ENCODE measurements around the gene TNFRSF14. TPM values are rescaled to one million over a fixed set of nuclear protein-coding genes. Genes with fewer than 3 reads are reported as not detected.

The TNFRSF14 gene
- total RNA-seq (2016; rRNA removed; fragmentation: Illumina TruSeq; extraction: Trizol) (6.2 and 11.9 TPM in 2 replicates), polyA plus RNA-seq (2011; rRNA removed) (49.9 and 70.7 TPM in 2 replicates), polyA minus RNA-seq (2011; rRNA and poly(A)+ RNA removed; ENCODE audit: low replicate concordance) (0.61 and 40.6 TPM in 2 replicates), Bru-seq, nascent RNA (percentile 44 among the genes with signal in this experiment), BruChase-seq, experiment 1, labeled RNA remaining after a 6-hour chase (percentile 55 among the genes with signal in this experiment), BruChase-seq, experiment 2, labeled RNA remaining after a 2-hour chase (percentile 45 among the genes with signal in this experiment)
- 7.1 and 8.0 TPM in 2 replicates for total RNA-seq (2016; cell fraction: cytosol; rRNA removed; fragmentation: Illumina TruSeq; extraction: Trizol; ENCODE audit: low read depth)
- total RNA-seq (2016; cell fraction: insoluble cytoplasmic fraction; rRNA removed; fragmentation: Illumina TruSeq; extraction: Trizol), result 5.5 and 13.2 TPM in 2 replicates
- 10.5 and 12.4 TPM in 2 replicates for total RNA-seq (2016; cell fraction: membrane; rRNA removed; fragmentation: Illumina TruSeq; extraction: Trizol)
- total RNA-seq (2016; cell fraction: nucleus; rRNA removed; fragmentation: Illumina TruSeq; extraction: Trizol), result 11.2 and 11.3 TPM in 2 replicates
- polyA plus RNA-seq (2011; cell fraction: cytosol; rRNA removed), result 24.2 and 35.1 TPM in 2 replicates
- 534 and 601 TPM in 2 replicates for polyA plus RNA-seq (2011; cell fraction: nucleus; rRNA removed)
- 20.3 and 22.1 TPM in 2 replicates for polyA plus RNA-seq (2012)
- polyA plus RNA-seq (2016; cell fraction: cytosol; fragmentation: Illumina TruSeq; extraction: Trizol; ENCODE audit: low read depth), result 6.2 and 6.4 TPM in 2 replicates
- 5.6 and 7.2 TPM in 2 replicates for polyA plus RNA-seq (2016; cell fraction: insoluble cytoplasmic fraction; fragmentation: Illumina TruSeq; extraction: Trizol; ENCODE audit: low read depth)
- polyA plus RNA-seq (2016; cell fraction: membrane; fragmentation: Illumina TruSeq; extraction: Trizol; ENCODE audit: low read depth), result 9.0 and 10.4 TPM in 2 replicates
- 35.7 and 39.2 TPM in 2 replicates for polyA plus RNA-seq (2016; cell fraction: nucleus; fragmentation: Illumina TruSeq; extraction: Trizol; ENCODE audit: insufficient read depth, low read depth)
- 12.6 and 13.8 TPM in 2 replicates for polyA minus RNA-seq (2011; cell fraction: cytosol; rRNA and poly(A)+ RNA removed)
- 32.2 and 34.3 TPM in 2 replicates for polyA minus RNA-seq (2011; cell fraction: nucleus; rRNA and poly(A)+ RNA removed)
- long read RNA-seq, experiment 1, transcript TNFRSF14-201 (8 exons, 1,707 nt), result major isoform, 9 of 20 reads
- long read RNA-seq, experiment 1, partial matches to known transcripts, result 1 of 20 reads
- long read RNA-seq, experiment 1, other reads (novel, unspliced or antisense), result 10 of 20 reads
- long read RNA-seq, experiment 2, transcript TNFRSF14-201 (8 exons, 1,707 nt), result major isoform, 7 of 21 reads
- long read RNA-seq, experiment 2, partial matches to known transcripts, result 5 of 21 reads
- long read RNA-seq, experiment 2, other reads (novel, unspliced or antisense), result 9 of 21 reads

DNA sequence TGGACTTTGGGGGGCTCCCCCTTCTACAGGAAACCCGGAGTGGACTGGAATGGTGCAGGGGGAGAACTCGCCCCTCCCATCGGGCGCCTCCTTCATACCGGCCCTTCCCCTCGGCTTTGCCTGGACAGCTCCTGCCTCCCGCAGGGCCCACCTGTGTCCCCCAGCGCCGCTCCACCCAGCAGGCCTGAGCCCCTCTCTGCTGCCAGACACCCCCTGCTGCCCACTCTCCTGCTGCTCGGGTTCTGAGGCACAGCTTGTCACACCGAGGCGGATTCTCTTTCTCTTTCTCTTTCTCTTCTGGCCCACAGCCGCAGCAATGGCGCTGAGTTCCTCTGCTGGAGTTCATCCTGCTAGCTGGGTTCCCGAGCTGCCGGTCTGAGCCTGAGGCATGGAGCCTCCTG lies at the start of gene TNFRSF14:
Gene TNFRSF14 (plus strand): TSS at position 95 of the 401 bp plus-strand sequence. CDS start 294 bp downstream, at position 389.
- Histone ChIP-seq H4K20me1 (ENCODE audit: insufficient read depth, low read length) (0 out of 2 replicates have a peak, but pooled peaks cover 4% of the 10 kb centered on the region), H3K27me3 (ENCODE audit: control insufficient read depth in 1 of 2, insufficient read depth in 2 of 2, low read length in 2 of 2) (no peaks in the 10 kb centered on the region; a peak in 1 of 5 replicates), H3K27ac (ENCODE audit: extremely low read length, insufficient read depth, low read length) (peak within 1 kb of the TSS; percentile 66), H2AFZ (ENCODE audit: low read length) (no peak within 1 kb of the TSS), H3K36me3 (replicated peaks in 1 of 2; ENCODE audit: control insufficient read depth in 1 of 2, insufficient read depth in 2 of 2, low read length in 2 of 2) (no peaks in the 10 kb centered on the region; a peak in 1 of 5 replicates), H3K4me3 (replicated peaks in 1 of 3; ENCODE audit: insufficient read depth in 1 of 3, low read depth in 2 of 3, low read length in 3 of 3) (peak within 1 kb of the TSS; percentile 71 to 89 (median 76)), H3K4me2 (ENCODE audit: low read depth, low read length) (peak within 1 kb of the TSS; percentile 85), H3K9ac (ENCODE audit: insufficient read depth, low read depth, low read length) (peak within 1 kb of the TSS; percentile 77), H3K9me3 (ENCODE audit: low read length) (no peaks in the 10 kb centered on the region), H3K79me2 (ENCODE audit: insufficient read depth, low read length) (no peaks in the 10 kb centered on the region), H3K4me1 (ENCODE audit: insufficient read depth, low read length) (peaks cover 36% of the 10 kb centered on the region)
- ChIA-PET POLR2A (interaction anchor here (0.7 to 2.1 kb wide), 11 partner anchors 9 to 143 kb away, joined by 3 to 20 read pairs (median 5); partner anchors contain the start of genes MMEL1, PANK4, PEX10 and PRXL2B), CTCF (ENCODE audit: low intra/inter-chr PET ratio, low total read pairs) (interaction anchor here (1.3 kb wide), 1 partner anchor 142 kb away, joined by 3 read pairs; no protein-coding TSS in a partner anchor)
- BruUV-seq (replicated peaks), result TSS peak; percentile 86
- DNase-seq (ENCODE audit: low spot score) (no peak), ATAC-seq (peak; percentile 38), FAIRE-seq (no peak)
- intact Hi-C loops (cut with micrococcal nuclease; ENCODE audit: unreplicated experiment) (loop anchor here (5.0 kb wide), 1 partner anchor 76 kb away; the partner anchor contains the start of gene MMEL1), in situ Hi-C loops (cut with HindIII; ENCODE audit: extremely low pct_ligation_motif_present, low pct_unique_long_range_greater_than_20kb) (no loop called here)
- 2% methylated on average over 7 of the region's 16 CpGs for whole genome bisulfite sequencing (ENCODE audit: low lambda C conversion rate)
- TF ChIP-seq, protein P1, sequence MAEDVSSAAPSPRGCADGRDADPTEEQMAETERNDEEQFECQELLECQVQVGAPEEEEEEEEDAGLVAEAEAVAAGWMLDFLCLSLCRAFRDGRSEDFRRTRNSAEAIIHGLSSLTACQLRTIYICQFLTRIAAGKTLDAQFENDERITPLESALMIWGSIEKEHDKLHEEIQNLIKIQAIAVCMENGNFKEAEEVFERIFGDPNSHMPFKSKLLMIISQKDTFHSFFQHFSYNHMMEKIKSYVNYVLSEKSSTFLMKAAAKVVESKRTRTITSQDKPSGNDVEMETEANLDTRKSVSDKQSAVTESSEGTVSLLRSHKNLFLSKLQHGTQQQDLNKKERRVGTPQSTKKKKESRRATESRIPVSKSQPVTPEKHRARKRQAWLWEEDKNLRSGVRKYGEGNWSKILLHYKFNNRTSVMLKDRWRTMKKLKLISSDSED (CRISPR knock-in tag; IDR thresholded peaks at IDR 0.05), result no peak
- peak; percentile 51; the same call in 1 of the 2 replicates for TF ChIP-seq REPIN1 (CRISPR knock-in tag; IDR thresholded peaks at IDR 0.05; ENCODE audit: borderline replicate concordance, low read depth)
- no peak for TF ChIP-seq ZSCAN12 (CRISPR knock-in tag; IDR thresholded peaks at IDR 0.05)
- no peak for TF ChIP-seq SIN3A (IDR thresholded peaks at IDR 0.05; ENCODE audit: borderline replicate concordance, low read depth, low read length)
- TF ChIP-seq, protein P2, sequence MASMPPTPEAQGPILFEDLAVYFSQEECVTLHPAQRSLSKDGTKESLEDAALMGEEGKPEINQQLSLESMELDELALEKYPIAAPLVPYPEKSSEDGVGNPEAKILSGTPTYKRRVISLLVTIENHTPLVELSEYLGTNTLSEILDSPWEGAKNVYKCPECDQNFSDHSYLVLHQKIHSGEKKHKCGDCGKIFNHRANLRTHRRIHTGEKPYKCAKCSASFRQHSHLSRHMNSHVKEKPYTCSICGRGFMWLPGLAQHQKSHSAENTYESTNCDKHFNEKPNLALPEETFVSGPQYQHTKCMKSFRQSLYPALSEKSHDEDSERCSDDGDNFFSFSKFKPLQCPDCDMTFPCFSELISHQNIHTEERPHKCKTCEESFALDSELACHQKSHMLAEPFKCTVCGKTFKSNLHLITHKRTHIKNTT (CRISPR knock-in tag; IDR thresholded peaks at IDR 0.05), result no peak
- TF ChIP-seq, protein P3, sequence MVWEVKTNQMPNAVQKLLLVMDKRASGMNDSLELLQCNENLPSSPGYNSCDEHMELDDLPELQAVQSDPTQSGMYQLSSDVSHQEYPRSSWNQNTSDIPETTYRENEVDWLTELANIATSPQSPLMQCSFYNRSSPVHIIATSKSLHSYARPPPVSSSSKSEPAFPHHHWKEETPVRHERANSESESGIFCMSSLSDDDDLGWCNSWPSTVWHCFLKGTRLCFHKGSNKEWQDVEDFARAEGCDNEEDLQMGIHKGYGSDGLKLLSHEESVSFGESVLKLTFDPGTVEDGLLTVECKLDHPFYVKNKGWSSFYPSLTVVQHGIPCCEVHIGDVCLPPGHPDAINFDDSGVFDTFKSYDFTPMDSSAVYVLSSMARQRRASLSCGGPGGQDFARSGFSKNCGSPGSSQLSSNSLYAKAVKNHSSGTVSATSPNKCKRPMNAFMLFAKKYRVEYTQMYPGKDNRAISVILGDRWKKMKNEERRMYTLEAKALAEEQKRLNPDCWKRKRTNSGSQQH (CRISPR knock-in tag; IDR thresholded peaks at IDR 0.05; ENCODE audit: low read depth), result no peak
- TF ChIP-seq HOXA7 (CRISPR knock-in tag; IDR thresholded peaks at IDR 0.05), result no peak
- TF ChIP-seq FOXO1 (CRISPR knock-in tag; IDR thresholded peaks at IDR 0.05), result no peak
- TF ChIP-seq RBFOX2 (IDR thresholded peaks at IDR 0.05; ENCODE audit: low read depth, low read length), result peak; percentile 50; the same call in 1 of the 2 replicates
- TF ChIP-seq NONO (IDR thresholded peaks at IDR 0.05), result no peak
- no peak for TF ChIP-seq NONO (CRISPR knock-in tag; conservative IDR thresholded peaks at IDR 0.05)
- TF ChIP-seq U2AF1 (optimal IDR thresholded peaks at IDR 0.05; ENCODE audit: low read depth, low read length), result no peak

Measured in HepG2 (cell line).